ENCODE results near the gene DENND1B. TPM values are rescaled to one million over a fixed set of nuclear protein-coding genes. Genes with fewer than 3 reads are reported as not detected.

DENND1B gene
- total RNA-seq, 1 experiment from 2014 or later, result 6.3 TPM

GRCh38 chr1:197725976-197726375 is 49.3 kb downstream of the DENND1B start:
- Mint-ChIP-seq H3K4me1 (peaks cover 8 to 11% of the 10 kb centered on the region in 2 experiments; a peak in 3 of 4 replicates), H3K27ac (no peak overlapping the region), H3K9me3 (peaks cover 20 to 24% of the 10 kb centered on the region in 2 experiments), H3K36me3 (ENCODE audit: insufficient read depth in 1 of 3, low read depth in 3 of 3) (peaks cover 14 to 23% (median 15%) of the 10 kb centered on the region in 3 experiments), H3K4me3 (no peak overlapping the region), H3K27me3 (ENCODE audit: low read depth) (no peaks in the 10 kb centered on the region)
- Histone ChIP-seq H3K4ac (ENCODE audit: low read depth, low read length) (no peak overlapping the region), H3K23me2 (ENCODE audit: insufficient read length, low read depth, low read length, poor library complexity, severe bottlenecking) (no peaks in the 10 kb centered on the region), H4K8ac (replicated peaks; ENCODE audit: insufficient read length, low read depth, low read length) (no peak overlapping the region), H2BK5ac (ENCODE audit: insufficient read length, low read length) (no peak overlapping the region), H3K27ac (ENCODE audit: insufficient read length, low read depth, low read length) (no peak overlapping the region), H4K91ac (ENCODE audit: insufficient read length, low read depth, low read length) (no peak overlapping the region), H3K4me1 (ENCODE audit: insufficient read depth, low read length) (no peaks in the 10 kb centered on the region), H3K27me3 (ENCODE audit: insufficient read depth, low read length) (no peaks in the 10 kb centered on the region), H3K79me1 (ENCODE audit: insufficient read depth, low read depth, low read length, poor library complexity, severe bottlenecking) (no peaks in the 10 kb centered on the region), H2AK5ac (ENCODE audit: insufficient read length, low read length) (no peak overlapping the region), H4K20me1 (ENCODE audit: control insufficient read depth, insufficient read depth, insufficient read length) (no peaks in the 10 kb centered on the region), H3K79me2 (ENCODE audit: insufficient read depth, low read length) (no peaks in the 10 kb centered on the region), H3K23ac (ENCODE audit: insufficient read length, low read depth, low read length) (no peak overlapping the region), H3T11ph (ENCODE audit: low read length) (no peak overlapping the region), H3K18ac (ENCODE audit: insufficient read length, low read depth, low read length) (no peak overlapping the region), H2BK20ac (ENCODE audit: low read depth, low read length, poor library complexity, severe bottlenecking) (no peak overlapping the region), H3K14ac (ENCODE audit: insufficient read depth, low read length) (no peak overlapping the region), H2BK120ac (ENCODE audit: low read depth, low read length, poor library complexity, severe bottlenecking) (no peak overlapping the region), H3K9me3 (ENCODE audit: control insufficient read depth, low read depth, low read length) (no peaks in the 10 kb centered on the region), H3K56ac (ENCODE audit: insufficient read length, low read depth, low read length) (no peak overlapping the region), H2BK12ac (ENCODE audit: insufficient read length, low read depth, low read length) (no peak overlapping the region), H2BK15ac (ENCODE audit: low read depth, low read length) (no peak overlapping the region), H3K4me2 (ENCODE audit: insufficient read depth, insufficient read length, low read length) (no peak overlapping the region), H3K9ac (ENCODE audit: extremely low read depth, insufficient read length, low read length) (no peak overlapping the region), H2AFZ (ENCODE audit: low read length) (no peak overlapping the region), H4K5ac (ENCODE audit: insufficient read length, low read depth, low read length) (no peak overlapping the region)
- DNase-seq, result no peak
- TF ChIP-seq CTCF (conservative IDR thresholded peaks at IDR 0.05), result no peak
- WGBS (ENCODE audit: extremely low coverage, insufficient read length, low lambda C conversion rate), result no CpG with 5 or more reads among the region's 3 CpGs
